Mammary epithelial cell (primary cell): ENCODE measurements around the gene IPO7.

ENCODE experiments used
- EZH2 ChIP-seq: IDR thresholded peaks from 2 replicates; pipeline ENCODE4 v1.6.1; 2012; ENCODE audit warnings: low read length, inconsistent platforms, borderline replicate concordance
- TF ChIP-seq, protein P1 (sequence below), 2 donors: IDR thresholded peaks in 1 of 2; conservative IDR thresholded peaks in 1 of 2; 2 replicates each; pipeline ENCODE4 v1.5.1; 2011 to 2012; ENCODE audit warnings: inconsistent platforms in 2 of 2, low read length in 2 of 2, mild to moderate bottlenecking in 2 of 2, control low read depth in 1 of 2, low read depth in 1 of 2; ENCODE audit not compliant: insufficient read depth in 1 of 2; ENCODE audit errors: extremely low read depth in 1 of 2

DNA sequence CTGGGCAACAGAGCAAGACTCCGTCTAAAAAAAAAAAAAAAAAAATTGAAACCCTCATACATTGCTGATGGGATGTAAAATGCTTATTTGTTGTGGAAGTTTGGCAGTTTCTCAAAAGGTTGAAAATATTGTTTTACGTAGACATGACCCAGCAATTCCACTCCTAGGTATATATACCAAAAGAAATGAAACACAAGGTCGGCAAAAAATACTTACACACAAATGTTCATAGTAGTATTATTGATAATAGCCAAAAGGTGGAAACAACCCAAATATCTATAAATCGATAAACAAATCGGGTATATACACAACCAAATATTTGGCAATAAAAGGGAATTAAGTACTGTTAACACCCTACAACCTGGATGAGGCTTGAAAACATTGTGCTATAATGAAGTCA, 71.3 kb downstream of the IPO7 start:
- TF ChIP-seq, protein P1, sequence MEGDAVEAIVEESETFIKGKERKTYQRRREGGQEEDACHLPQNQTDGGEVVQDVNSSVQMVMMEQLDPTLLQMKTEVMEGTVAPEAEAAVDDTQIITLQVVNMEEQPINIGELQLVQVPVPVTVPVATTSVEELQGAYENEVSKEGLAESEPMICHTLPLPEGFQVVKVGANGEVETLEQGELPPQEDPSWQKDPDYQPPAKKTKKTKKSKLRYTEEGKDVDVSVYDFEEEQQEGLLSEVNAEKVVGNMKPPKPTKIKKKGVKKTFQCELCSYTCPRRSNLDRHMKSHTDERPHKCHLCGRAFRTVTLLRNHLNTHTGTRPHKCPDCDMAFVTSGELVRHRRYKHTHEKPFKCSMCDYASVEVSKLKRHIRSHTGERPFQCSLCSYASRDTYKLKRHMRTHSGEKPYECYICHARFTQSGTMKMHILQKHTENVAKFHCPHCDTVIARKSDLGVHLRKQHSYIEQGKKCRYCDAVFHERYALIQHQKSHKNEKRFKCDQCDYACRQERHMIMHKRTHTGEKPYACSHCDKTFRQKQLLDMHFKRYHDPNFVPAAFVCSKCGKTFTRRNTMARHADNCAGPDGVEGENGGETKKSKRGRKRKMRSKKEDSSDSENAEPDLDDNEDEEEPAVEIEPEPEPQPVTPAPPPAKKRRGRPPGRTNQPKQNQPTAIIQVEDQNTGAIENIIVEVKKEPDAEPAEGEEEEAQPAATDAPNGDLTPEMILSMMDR (conservative IDR thresholded peaks at IDR 0.05 in 1 of 2, IDR thresholded peaks at IDR 0.05 in 1 of 2; ENCODE audit: extremely low read depth in 1 of 2, insufficient read depth in 1 of 2, low read depth in 1 of 2, low read length in 2 of 2): no peak
- no peak for TF ChIP-seq EZH2
